ENCODE data around the gene ARHGAP42. TPM values are rescaled to one million over a fixed set of nuclear protein-coding genes. Genes with fewer than 3 reads are reported as not detected.

Gene ARHGAP42
- total RNA-seq, 1 experiment from 2014 or later = 39.1 TPM

GRCh38 chr11:100647861-100648260 is 39.2 kb upstream of the ARHGAP42 start:
- Histone ChIP-seq H3K9ac (ENCODE audit: extremely low read depth, insufficient read length, low read length) (no peak overlapping the region), H3T11ph (ENCODE audit: low read length) (no peak overlapping the region), H2BK120ac (ENCODE audit: low read depth, low read length, poor library complexity, severe bottlenecking) (no peak overlapping the region), H3K56ac (ENCODE audit: insufficient read length, low read depth, low read length) (no peak overlapping the region), H4K8ac (replicated peaks; ENCODE audit: insufficient read length, low read depth, low read length) (no peak overlapping the region), H2AFZ (ENCODE audit: low read length) (no peak overlapping the region), H3K4ac (ENCODE audit: low read depth, low read length) (no peak overlapping the region), H3K79me2 (ENCODE audit: insufficient read depth, low read length) (no peaks in the 10 kb centered on the region), H2BK5ac (ENCODE audit: insufficient read length, low read length) (no peak overlapping the region), H4K20me1 (ENCODE audit: control insufficient read depth, insufficient read depth, insufficient read length) (no peaks in the 10 kb centered on the region), H2BK20ac (ENCODE audit: low read depth, low read length, poor library complexity, severe bottlenecking) (no peak overlapping the region), H3K23ac (ENCODE audit: insufficient read length, low read depth, low read length) (no peak overlapping the region), H2BK12ac (ENCODE audit: insufficient read length, low read depth, low read length) (no peak overlapping the region), H3K23me2 (ENCODE audit: insufficient read length, low read depth, low read length, poor library complexity, severe bottlenecking) (no peaks in the 10 kb centered on the region), H3K27ac (ENCODE audit: insufficient read length, low read depth, low read length) (no peak overlapping the region), H4K5ac (ENCODE audit: insufficient read length, low read depth, low read length) (no peak overlapping the region), H3K14ac (ENCODE audit: insufficient read depth, low read length) (peak overlapping the region; percentile 84), H3K4me1 (ENCODE audit: insufficient read depth, low read length) (no peaks in the 10 kb centered on the region), H3K9me3 (ENCODE audit: control insufficient read depth, low read depth, low read length) (no peaks in the 10 kb centered on the region), H4K91ac (ENCODE audit: insufficient read length, low read depth, low read length) (no peak overlapping the region), H3K79me1 (ENCODE audit: insufficient read depth, low read depth, low read length, poor library complexity, severe bottlenecking) (no peaks in the 10 kb centered on the region), H3K27me3 (ENCODE audit: insufficient read depth, low read length) (no peaks in the 10 kb centered on the region), H3K18ac (ENCODE audit: insufficient read length, low read depth, low read length) (no peak overlapping the region), H2BK15ac (ENCODE audit: low read depth, low read length) (no peak overlapping the region), H3K4me2 (ENCODE audit: insufficient read depth, insufficient read length, low read length) (no peak overlapping the region), H2AK5ac (ENCODE audit: insufficient read length, low read length) (no peak overlapping the region)
- Mint-ChIP-seq H3K4me3 (no peak overlapping the region), H3K36me3 (ENCODE audit: insufficient read depth in 1 of 3, low read depth in 3 of 3) (peaks cover 2 to 38% (median 4%) of the 10 kb centered on the region in 3 experiments; a peak in 5 of 7 replicates), H3K27ac (peak overlapping the region in 1 of 3 experiments; percentile 29; a peak in 1 of 7 replicates), H3K27me3 (ENCODE audit: low read depth) (no peaks in the 10 kb centered on the region; the same call in none of the 2 replicates), H3K4me1 (peaks cover 9 to 11% of the 10 kb centered on the region in 2 experiments), H3K9me3 (peaks cover 16 to 20% of the 10 kb centered on the region in 2 experiments; a peak in 4 of 5 replicates)
- WGBS (ENCODE audit: extremely low coverage, insufficient read length, low lambda C conversion rate) = no CpG with 5 or more reads among the region's 4 CpGs
- no peak for DNase-seq
- no peak for TF ChIP-seq CTCF (conservative IDR thresholded peaks at IDR 0.05)

All from H9 (cell line).